ENCODE data around the gene ZNF239.

Gene ZNF239

GRCh38 chr10:43574001-43574892 is at the start of gene ZNF239:
TSS of gene ZNF239 (minus strand) at chr10:43574616. CDS start at chr10:43558079, 16,537 bp downstream.
- Histone ChIP-seq H3F3A (ENCODE audit: low read depth) (no peaks in the 10 kb centered on the region), H3K9me3 (ENCODE audit: insufficient read depth, low read depth, low read length) (0 out of 2 replicates have a peak, but pooled peaks cover 3% of the 10 kb centered on the region), H3K36me3 (ENCODE audit: insufficient read depth, low read length) (no peaks in the 10 kb centered on the region), H3K9me2 (replicated peaks; ENCODE audit: low read depth, low read length) (no peaks in the 10 kb centered on the region), H3K4me3 (ENCODE audit: low read length, poor library complexity, severe bottlenecking) (peak within 1 kb of the TSS; percentile 66), H3K4me1 (ENCODE audit: insufficient read depth, low read length, poor library complexity, severe bottlenecking) (peaks cover 7% of the 10 kb centered on the region), H3K27me3 (ENCODE audit: insufficient read depth, low read length, poor library complexity, severe bottlenecking) (no peaks in the 10 kb centered on the region), H2AFZ (ENCODE audit: low read length) (peak within 1 kb of the TSS; percentile 62; the same call in 1 of the 2 replicates), H4K20me1 (ENCODE audit: insufficient read depth, low read length, poor library complexity, severe bottlenecking) (no peaks in the 10 kb centered on the region), H3K79me2 (ENCODE audit: insufficient read depth, low read length) (no peaks in the 10 kb centered on the region), H3K9ac (ENCODE audit: low read depth, low read length, poor library complexity, severe bottlenecking) (peak within 1 kb of the TSS; percentile 52), H3K4me2 (ENCODE audit: low read depth, low read length, poor library complexity, severe bottlenecking) (peak within 1 kb of the TSS; percentile 66)
- TF ChIP-seq CTCF (conservative IDR thresholded peaks at IDR 0.05; ENCODE audit: low read length) (no peak), EZH2phosphoT487 (IDR thresholded peaks at IDR 0.05; ENCODE audit: borderline replicate concordance) (no peak)

GRCh38 chr10:43623351-43623750 is 48.9 kb upstream of the ZNF239 start:
- Histone ChIP-seq H3K79me2 (ENCODE audit: insufficient read depth, low read length) (no peaks in the 10 kb centered on the region), H3K9me2 (replicated peaks; ENCODE audit: low read depth, low read length) (no peaks in the 10 kb centered on the region), H3K27me3 (ENCODE audit: insufficient read depth, low read length, poor library complexity, severe bottlenecking) (no peaks in the 10 kb centered on the region), H3K4me2 (ENCODE audit: low read depth, low read length, poor library complexity, severe bottlenecking) (peak overlapping the region; percentile 84), H3K9me3 (ENCODE audit: insufficient read depth, low read depth, low read length) (peaks cover 3% of the 10 kb centered on the region; the same call in 1 of the 2 replicates), H4K20me1 (ENCODE audit: insufficient read depth, low read length, poor library complexity, severe bottlenecking) (no peaks in the 10 kb centered on the region), H3F3A (ENCODE audit: low read depth) (no peaks in the 10 kb centered on the region), H3K9ac (ENCODE audit: low read depth, low read length, poor library complexity, severe bottlenecking) (peak overlapping the region; percentile 58), H2AFZ (ENCODE audit: low read length) (peak overlapping the region; percentile 91), H3K36me3 (ENCODE audit: insufficient read depth, low read length) (no peaks in the 10 kb centered on the region), H3K4me1 (ENCODE audit: insufficient read depth, low read length, poor library complexity, severe bottlenecking) (peaks cover 19% of the 10 kb centered on the region), H3K4me3 (ENCODE audit: low read length, poor library complexity, severe bottlenecking) (peak overlapping the region; percentile 70)
- TF ChIP-seq CTCF (conservative IDR thresholded peaks at IDR 0.05; ENCODE audit: low read length) (no peak), EZH2phosphoT487 (IDR thresholded peaks at IDR 0.05; ENCODE audit: borderline replicate concordance) (no peak)

- no peak overlapping the region for H3K9ac ChIP-seq (ENCODE audit: low read depth, low read length, poor library complexity, severe bottlenecking)
- no peaks in the 10 kb centered on the region for H3K9me2 ChIP-seq (replicated peaks; ENCODE audit: low read depth, low read length)
- peaks cover 13% of the 10 kb centered on the region; the same call in 1 of the 2 replicates for H3K9me3 ChIP-seq (ENCODE audit: insufficient read depth, low read depth, low read length)
- H3K4me3 ChIP-seq (ENCODE audit: low read length, poor library complexity, severe bottlenecking), result peak overlapping the region; percentile 70
- H3K36me3 ChIP-seq (ENCODE audit: insufficient read depth, low read length), result no peaks in the 10 kb centered on the region
- peak overlapping the region; percentile 84 for H3K4me2 ChIP-seq (ENCODE audit: low read depth, low read length, poor library complexity, severe bottlenecking)
- no peaks in the 10 kb centered on the region for H3K79me2 ChIP-seq (ENCODE audit: insufficient read depth, low read length)
- H3K27me3 ChIP-seq (ENCODE audit: insufficient read depth, low read length, poor library complexity, severe bottlenecking), result no peaks in the 10 kb centered on the region
- TF ChIP-seq EZH2phosphoT487 (IDR thresholded peaks at IDR 0.05; ENCODE audit: borderline replicate concordance) (no peak), CTCF (conservative IDR thresholded peaks at IDR 0.05; ENCODE audit: low read length) (no peak)
- H4K20me1 ChIP-seq (ENCODE audit: insufficient read depth, low read length, poor library complexity, severe bottlenecking), result no peaks in the 10 kb centered on the region
- peaks cover 19% of the 10 kb centered on the region for H3K4me1 ChIP-seq (ENCODE audit: insufficient read depth, low read length, poor library complexity, severe bottlenecking)
- no peaks in the 10 kb centered on the region for H3F3A ChIP-seq (ENCODE audit: low read depth)
- H2AFZ ChIP-seq (ENCODE audit: low read length), result no peak overlapping the region
Observed at GRCh38 chr10:43622038-43622437, 47.6 kb upstream of the ZNF239 start.

Data from Loucy (cell line).